ENCODE measurements around the gene IL17REL.
A peak's percentile ranks its signal among the peaks of the same experiment; 100 is the strongest.

The IL17REL gene

DNA sequence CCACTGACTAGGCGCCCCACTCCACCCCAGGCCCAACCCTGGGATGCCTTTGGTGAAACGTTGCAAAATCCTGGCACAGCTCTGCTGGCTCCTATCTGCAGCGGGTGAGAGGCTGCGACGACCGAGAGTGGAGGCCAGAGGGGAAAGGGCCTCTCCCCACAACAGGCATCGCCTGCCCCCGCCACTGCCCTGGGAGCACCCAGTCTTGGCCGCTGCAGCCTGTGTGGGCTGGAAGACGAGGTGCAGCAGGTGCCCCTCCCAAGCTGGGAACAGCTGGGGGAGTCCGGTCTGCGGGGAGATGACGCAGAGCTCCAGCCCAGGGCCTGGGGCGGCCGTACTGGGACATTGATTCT lies 56.2 kb downstream of the IL17REL start:
- DNase-seq: no peak

DNA sequence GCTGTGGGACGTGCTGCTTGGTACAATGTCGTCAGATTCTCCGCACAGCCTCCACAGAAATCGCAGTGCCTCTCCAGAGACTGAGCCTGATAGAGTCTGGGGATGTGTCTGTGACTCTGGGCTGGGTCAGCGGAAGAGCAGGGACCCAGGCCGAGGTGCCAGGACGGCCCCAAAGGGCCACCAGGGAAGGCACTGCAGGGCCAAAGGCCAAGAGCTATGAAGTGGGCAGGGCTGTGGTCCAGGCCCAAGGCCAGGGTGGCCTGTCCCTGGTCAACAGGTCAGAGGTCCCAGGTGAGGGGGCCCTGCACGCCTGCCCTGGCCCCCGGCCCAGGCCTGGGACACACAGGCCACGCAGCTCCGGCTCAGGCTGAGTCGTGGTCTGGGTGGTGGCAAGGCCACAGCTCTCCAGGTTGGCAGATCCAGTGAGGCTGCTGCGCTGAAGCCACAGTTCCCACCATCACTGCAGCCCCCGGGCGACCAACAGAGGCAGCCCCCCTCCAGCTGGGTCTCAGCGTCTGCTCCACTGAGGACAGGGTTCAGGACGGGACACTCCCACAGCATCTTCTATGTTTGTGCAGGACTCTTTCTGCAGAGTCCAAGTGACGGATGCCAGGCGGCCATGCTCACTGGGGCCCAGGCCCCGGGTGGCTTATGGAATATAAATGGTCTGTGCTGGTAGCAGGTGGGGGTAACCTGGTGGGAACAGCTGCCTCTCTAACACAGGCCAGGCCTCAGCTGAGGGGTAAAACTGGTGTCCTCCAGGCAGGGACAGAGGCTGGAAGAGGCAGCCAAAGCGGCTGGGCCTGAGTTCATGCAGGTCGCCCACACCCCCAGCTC lies 56.8 kb downstream of the IL17REL start:
- DNase-seq: no peak

DNA sequence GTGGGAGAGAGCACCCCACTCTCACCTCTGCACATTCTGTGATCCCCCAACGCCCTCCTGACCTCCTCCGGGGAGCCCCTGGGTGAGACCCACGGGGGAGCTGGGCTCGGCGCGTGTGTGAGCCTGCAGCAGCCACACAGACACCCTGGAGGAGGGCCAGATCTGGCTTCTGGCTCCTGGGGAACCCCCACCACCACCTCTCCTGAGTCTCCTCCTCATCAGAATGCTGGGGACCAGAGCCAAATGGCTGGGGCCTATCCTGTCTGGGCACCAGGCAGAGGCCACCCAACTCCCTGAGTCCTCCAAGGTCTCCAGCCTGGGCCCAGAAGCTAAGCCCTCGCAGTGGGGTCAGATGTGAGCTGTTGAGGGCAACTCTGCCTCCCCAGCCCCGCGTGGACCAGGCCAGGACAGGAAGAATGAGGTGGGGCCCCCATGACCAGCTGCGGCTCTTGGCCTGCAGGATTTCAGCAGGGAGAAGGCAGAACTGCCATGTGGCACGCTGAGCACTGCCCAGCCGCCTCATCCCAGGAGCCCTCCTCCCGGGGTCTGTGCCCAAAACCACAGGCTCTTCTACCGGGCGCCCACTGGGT lies 57.5 kb downstream of the IL17REL start:
- no peak for DNase-seq

DNA sequence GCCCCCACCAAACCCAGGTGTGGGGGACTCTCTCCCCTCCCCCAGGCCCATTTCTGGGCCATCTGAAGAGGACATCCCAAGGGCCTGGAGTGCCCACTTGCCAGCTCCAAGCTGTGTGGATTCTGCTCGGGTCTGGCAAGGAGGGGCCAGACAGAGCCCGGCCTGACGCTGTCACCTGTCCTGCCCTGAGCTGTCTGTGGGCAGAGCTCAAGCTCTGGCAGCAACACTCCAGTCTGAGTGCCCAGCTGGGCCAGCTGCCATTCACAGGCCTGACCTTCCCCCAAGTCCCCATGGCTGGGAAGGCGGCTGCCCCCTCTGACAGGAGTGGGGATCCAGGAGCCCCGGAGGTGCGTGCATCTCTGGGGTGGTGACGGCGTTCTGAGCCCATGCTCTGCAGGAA lies 58.2 kb downstream of the IL17REL start:
- DNase-seq: no peak

DNA sequence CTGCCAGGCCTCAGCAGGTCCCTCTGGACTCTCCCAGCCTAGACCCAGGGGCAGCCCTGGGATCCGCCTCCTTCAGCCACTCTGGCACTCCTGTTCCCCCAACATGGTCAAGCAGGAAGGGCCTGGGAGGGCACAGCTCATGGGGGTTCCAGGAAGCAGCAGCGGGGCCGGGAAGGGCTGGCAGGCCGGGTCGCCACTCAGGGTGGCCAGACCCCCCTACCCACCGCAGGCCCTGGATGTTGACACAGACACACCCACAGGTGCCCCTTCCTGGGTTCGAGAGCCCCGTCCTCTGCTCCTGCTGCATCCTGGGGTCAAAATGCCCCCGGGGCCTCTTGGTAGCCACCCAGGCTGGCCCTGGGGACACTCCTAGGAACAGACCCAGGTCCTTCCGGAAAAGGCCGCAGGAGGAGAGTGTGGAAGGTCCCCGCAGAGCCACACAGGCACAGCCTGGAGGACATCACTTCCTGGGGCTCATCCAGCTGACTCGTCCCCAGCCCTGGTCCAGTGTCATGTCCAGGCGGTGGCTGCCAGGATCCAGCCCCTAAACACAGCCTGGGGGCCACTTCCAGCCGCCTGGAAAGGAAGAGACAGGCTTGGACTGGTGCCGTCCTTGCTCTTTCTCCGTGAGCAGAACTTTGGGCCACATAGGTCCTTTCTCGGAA lies 58.8 kb downstream of the IL17REL start:
- DNase-seq: no peak

DNA sequence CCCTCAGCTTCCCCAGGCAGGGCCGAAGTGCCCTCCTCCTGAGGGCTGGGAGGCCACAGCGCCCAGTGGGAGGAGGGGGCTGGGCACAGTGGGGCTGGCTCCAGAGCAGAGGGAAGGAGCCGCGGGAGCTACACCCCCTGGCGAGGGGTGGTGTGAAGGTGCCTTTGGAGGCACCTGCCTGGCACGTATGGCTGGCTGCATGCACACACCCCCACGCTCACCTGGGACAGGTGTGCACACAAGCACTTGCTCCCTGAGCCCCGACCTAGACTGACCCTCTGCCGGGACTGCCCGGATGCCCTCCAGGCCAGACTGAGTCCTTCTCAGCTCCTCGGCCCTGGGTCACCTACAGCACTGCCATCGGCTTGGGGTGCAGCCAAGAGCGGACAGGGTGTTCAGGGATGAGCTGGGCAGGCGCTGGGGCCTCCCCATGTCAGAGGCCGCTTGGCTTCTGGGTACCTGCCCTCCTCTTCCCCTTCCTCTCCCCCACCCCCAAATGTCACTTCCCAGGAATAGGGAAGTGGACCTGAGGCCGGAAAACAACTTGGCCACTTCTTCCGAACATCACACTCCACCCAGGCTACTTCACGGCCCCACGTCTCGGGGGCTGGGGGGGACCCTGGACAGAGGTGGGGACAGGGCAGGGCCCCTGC lies 59.4 kb downstream of the IL17REL start:
- DNase-seq: no peak

DNA sequence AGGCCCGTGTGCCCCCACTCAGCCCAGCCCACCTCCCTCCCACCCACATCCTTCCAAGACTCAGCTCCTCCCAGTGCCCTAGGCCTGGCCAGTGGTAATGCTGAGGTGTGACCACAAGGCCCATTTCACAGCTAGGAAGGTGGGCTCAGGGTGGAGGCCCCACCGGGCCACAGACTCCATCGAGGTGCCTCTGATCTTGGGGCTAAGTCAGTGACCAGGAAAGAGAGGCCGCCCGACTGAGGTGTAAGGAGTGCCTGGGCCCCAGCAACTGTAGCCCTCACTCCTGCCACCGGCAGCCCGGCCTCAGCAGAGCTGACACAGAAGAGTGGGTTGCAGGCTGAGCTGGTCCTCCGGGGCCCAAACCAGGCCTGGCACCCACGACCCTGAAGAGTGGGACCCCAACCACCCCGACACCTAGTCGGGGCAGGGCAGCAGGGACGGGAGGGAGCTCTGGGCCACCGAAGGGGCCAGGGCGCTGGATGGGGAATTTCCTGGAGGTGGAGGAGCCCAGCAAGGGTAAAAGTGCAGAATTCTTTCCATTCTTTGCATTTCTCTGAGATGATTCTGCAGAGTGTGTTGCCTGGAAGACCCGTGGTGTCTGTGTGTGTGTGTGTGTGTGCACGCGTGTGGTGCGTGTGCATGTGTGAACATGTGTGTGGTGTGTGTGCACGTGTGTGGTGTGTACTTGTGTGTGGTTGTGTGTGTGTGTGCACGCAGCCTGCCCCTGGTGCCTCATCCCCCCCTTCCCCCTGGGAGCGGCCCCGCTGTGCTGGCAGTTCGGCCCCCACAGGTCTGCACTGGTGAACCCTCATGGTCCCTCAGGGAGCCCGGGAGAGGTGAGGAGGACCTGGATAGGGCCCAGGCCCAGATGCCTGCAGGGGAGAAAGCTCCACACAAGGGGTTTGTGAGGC lies 60.3 kb downstream of the IL17REL start:
- peak; percentile 93 for DNase-seq

DNA sequence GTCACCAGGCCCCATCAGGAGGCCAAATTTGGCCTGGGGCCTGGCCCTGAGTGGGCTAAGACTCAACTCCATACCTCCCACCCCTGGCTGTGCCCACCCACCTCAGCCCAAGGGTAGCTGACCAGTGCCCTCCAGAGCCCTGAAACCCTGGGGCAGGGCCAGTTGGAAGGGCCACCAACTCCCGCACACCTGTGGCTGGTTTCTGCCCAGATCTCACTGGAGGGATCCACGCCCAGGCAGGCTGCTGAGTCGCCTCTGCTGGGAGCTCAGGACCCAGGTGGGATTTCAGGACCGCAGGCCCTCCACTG lies 60.9 kb downstream of the IL17REL start:
- DNase-seq: no peak

DNA sequence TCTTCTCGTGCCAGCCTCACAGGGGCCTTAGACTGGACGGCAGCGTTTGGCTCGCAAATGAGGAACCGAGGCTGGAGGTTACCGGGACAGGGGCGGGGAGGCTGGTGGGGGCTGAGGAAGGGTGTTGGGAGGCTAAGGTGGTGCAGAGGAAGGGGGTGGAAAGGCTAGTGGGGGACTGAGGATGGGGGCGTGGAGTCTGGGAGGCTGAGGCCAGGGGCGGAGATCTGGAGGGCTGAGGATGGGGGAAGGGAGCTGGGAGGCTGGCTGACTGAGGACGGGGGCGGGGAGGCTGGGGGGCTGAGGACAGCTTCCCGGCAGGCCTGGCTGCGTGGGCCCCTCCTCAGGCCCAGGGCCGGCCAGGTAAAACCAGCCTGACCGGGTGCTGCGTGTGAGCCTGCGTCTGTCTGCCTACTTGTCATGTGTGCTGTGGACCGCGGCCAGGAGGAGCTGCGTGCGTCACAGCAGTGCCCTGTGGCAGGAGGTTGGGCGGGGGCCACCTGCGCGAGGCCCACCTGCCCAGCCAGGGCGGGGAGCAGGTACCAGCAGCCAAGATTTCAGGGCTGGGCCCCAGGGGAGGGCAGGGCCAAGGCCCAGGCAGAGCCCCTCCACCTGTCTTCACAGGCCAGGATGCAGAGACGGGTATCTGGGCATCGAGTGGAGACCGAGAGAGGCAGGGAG lies 61.4 kb downstream of the IL17REL start:
- no peak for DNase-seq

DNA sequence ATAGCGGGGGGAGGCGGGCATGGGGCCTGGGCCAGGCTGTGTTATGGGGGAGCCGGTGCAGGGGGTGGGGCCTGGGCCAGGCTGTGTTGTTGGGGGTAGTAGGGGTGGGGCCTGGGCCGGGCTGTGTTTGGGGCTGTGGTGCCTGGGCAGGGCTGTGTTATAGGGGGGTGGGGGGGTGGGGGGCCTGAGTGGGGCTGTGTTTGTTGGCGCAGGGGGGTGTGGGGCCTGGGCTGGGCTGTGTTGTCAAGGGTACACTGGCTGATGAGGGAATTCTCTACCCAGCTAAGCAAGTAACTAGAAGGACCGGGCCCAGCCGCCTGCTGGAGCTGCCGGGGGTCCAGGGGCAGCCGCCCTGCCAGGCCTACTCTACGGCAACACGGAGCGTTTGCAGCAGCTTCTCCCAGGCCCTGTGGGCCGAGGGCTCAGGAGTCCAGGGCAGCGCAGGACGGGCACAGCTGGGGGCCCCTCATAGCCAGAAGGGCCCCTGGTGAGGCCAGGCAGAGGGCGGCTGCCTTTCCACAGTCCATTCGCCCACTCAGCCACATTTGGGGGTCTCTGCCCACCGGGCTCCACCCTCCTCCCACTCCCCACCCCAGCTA lies 62.1 kb downstream of the IL17REL start:
- DNase-seq: no peak

DNA sequence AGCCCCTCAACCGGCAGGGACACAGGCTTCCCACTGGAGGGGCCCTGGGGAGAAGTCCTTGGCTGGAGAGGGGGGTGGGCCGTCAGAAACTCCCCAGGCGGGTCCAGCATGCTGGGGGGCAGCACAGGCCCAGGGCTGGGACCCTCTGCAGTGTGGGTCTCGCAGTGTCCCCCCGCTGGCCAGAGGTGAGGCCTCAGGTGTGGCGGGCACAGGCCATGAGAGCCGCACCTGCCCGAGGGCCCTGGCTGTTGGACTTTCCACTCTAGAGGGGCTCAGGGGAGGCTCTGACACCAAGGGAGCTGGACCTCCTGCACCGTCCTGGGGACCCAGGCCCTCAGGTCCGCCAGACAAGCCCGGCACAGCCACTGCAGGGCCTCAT lies 62.7 kb downstream of the IL17REL start:
- DNase-seq: no peak

DNA sequence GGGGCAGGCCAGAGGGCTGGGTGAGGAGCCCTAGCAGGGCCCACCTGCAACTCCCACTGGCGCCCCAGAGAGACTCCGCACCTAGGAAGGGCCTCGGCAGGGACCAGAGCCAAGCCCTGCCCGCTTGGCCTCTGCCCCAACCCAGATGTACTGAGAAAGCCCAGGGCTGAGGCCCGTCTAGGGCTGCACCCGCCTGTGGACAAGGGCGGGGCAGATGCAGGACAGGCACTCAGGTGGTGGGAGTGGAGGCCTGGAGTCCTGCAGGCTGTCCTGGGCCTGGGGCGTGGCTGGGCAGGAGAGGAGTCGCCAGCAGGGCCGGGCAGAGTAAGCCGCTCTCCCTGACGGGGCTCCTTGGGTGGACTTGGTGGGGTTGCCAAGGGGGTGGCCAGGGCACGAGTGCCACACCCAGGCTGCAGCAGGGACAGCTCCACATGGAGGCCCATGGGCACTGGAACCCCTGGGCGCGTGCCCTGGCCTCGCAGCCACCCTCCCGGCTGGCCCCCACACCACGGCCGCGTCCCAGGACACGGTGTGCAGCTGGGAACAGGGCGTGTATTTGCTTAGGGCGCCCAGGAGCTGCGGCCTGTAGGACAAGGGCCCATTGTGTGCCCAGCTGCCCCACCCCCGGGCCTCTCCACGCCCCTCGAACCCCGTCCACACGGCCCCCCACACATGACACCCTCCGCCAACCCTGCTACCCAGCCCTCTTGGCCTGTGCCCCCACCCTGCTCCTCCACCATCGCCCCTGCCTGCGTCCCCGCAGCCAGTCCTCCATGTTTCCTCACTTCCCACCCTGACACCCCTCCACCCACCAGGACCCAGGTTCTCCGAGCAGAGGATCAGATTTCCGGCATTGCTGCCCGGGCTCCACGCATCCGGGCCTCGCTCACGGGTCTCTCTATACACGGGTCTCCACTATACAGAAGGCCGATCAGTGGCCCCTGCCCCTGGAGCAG lies 63.3 kb downstream of the IL17REL start:
- no peak for DNase-seq

DNA sequence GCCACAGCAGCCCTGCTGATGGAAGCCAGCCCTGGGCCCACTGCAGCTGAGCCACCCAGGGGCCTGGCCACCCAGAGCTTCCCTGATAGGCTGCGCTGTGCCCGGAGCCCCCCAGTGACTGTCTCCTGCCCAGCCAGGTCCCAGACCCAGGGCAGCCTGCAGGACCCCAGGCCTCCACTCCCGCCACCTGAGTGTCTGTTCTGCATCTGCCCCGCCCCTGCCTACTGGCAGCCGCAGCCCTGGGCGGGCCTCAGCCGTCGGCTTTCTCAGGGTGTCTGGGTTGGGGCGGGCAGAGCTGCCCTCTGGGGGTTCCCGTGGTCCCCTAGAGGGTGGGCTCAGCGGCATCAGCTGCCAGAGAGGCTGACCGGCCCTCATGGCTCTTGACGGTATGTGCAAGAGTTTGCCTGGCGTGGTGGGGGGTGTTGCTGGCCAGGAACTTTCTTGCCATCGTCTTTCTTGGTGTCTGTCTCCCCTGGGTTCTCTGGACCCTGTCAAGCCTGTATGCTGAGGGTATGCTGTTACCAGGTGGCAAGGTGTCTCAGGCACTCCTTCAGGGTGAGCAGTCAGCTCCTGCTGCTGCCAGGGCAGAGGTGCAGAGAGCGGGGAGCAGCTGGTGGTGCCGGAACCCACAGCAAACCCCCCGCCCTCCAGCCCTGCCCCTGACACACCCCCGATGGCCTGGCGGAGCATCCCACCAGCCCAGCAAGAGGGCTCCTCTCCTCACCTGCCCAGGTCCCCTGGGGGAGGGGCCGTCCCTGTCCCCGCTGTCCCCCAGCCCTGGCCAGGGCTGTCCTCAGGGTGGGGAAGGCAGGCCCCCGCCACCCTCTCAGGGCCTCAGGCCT lies 64.2 kb downstream of the IL17REL start:
- DNase-seq: no peak

DNA sequence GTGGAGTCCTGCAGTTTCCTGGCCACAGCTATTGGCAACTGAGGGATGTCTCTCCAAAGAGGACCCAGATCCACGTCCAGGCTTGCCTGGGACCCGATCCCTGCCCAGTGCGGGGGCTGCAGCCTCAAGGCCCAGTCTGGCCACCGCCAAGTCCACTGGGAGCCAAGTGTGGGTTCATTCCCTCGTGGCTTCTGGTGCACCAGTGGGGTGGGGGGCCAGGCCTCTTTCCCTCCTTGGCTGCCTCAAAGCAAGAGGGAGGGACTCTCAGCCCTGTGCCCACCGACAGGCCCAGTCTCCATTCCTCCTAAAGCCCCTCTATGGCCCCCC lies 65.3 kb downstream of the IL17REL start:
- DNase-seq: no peak

DNA sequence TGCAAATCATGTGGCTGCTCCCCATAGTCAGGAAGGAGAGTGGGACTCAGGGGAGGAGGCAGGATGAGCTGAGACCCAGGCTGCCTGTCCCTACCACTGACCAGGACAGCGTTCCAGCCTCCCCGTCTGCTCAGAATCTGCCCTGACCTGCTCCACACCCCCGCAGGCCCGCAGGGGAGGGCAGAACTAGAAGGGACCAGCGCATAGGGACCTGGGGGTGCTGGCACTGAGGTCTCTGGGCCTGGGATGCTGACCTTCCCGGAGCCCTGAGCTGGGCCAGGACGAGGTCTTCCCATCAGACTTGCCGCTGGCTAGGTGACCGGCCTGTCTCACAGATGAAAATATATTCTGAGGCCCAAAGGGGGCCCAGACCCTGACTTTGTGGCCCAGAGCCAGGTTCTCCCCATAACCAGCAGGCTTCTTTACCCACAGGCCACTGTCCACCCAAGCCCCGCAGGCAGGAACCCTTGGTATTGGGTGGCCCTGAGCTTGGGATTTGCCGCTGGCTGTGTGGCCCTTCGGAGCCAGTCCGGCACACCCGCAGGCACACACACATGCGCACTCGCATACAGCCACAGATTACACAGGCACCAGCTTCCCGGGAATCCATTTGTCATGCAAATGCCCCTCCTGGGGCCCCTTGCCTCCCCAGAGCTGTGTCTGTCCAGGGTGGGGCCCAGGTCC lies 65.8 kb downstream of the IL17REL start:
- no peak for DNase-seq

DNA sequence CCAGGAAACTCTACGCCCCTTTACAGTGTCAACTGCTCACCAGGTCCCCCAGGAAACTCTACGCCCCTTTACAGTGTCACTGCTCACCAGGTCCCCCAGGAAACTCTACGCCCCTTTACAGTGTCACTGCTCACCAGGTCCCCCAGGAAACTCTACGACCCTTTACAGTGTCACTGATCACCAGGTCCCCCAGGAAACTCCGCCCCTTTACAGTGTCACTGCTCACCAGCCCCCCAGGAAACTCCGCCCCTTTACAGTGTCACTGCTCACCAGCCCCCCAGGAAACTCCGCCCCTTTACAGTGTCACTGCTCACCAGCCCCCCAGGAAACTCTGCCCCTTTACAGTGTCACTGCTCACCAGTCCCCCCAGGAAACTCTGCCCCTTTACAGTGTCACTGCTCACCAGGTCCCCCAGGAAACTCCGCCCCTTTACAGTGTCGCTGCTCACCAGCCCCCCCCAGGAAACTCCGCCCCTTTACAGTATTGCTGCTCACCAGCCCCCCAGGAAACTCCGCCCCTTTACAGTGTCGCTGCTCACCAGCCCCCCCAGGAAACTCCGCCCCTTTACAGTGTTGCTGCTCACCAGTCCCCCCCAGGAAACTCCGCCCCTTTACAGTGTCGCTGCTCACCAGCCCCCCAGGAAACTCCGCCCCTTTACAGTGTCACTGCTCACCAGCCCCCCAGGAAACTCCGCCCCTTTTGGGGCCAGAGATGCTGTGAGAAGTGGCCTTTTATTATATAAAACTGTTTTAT lies 67.3 kb downstream of the IL17REL start:
- DNase-seq: peak; percentile 52
